IMR-90 (cell line): ENCODE results near the gene ZNF366. TPM values are rescaled to one million over a fixed set of nuclear protein-coding genes. Genes with fewer than 3 reads are reported as not detected.

Source experiments
- ATAC-seq: fragments of 200-7000 bp; cut with Tn5 transposase; 2 replicates; pipeline ENCODE4 v1.9.1; 2020; ENCODE audit warnings: low read depth, mild to moderate bottlenecking, moderate library complexity
- BruUV-seq: library from RNA; stranded (reverse); fragments of 400-500 nt; replicated peaks from 2 replicates; lab custom pipeline; 2021; lab: Mats Ljungman, UMichigan
- CTCF ChIA-PET: fragments of 300-600 bp; formaldehyde crosslinking; extraction: SDS; loops from one replicate; lab custom pipeline; 2021; ENCODE audit warnings: antibody characterized with exemption; lab: Yijun Ruan, JAX
- POLR2A ChIA-PET: fragments of 300-600 bp; sonication (Branson Sonifier 250); formaldehyde crosslinking; loops from one replicate; lab custom pipeline; 2022; ENCODE audit warnings: antibody characterized with exemption; ENCODE audit not compliant: unreplicated experiment; lab: Charles Lee
- DNase-seq: peaks from one replicate; pipeline ENCODE4 v3.0.0; 2013
- H2AFZ ChIP-seq: replicated peaks from 2 replicates; pipeline ENCODE3; 2013; ENCODE audit warnings: low read length, mild to moderate bottlenecking; ENCODE audit not compliant: poor library complexity
- H2AK5ac ChIP-seq: 2 replicates; pipeline ENCODE4 v1.6.1; 2013; ENCODE audit warnings: low read depth, low read length, inconsistent platforms
- H2AK9ac ChIP-seq: replicated peaks from 2 replicates; pipeline ENCODE3; 2013; ENCODE audit warnings: mild to moderate bottlenecking, low read depth, low read length, moderate library complexity; ENCODE audit not compliant: poor library complexity
- H2BK120ac ChIP-seq: 2 replicates; pipeline ENCODE4 v1.6.1; 2013; ENCODE audit warnings: low read depth, low read length, inconsistent platforms
- H2BK15ac ChIP-seq: 3 replicates; pipeline ENCODE4 v1.6.1; 2013; ENCODE audit warnings: low read depth, low read length, inconsistent platforms
- H2BK20ac ChIP-seq: 2 replicates; pipeline ENCODE4 v1.6.1; 2013; ENCODE audit warnings: low read depth, mild to moderate bottlenecking, inconsistent platforms, low read length, moderate library complexity
- H2BK5ac ChIP-seq: 2 replicates; pipeline ENCODE4 v1.6.1; 2013; ENCODE audit warnings: mild to moderate bottlenecking, low read depth, low read length, inconsistent platforms; ENCODE audit not compliant: poor library complexity, severe bottlenecking
- H3K14ac ChIP-seq: replicated peaks from 2 replicates; pipeline ENCODE4 v1.6.1; 2013; ENCODE audit warnings: low read depth, low read length, inconsistent platforms
- H3K18ac ChIP-seq: 2 replicates; pipeline ENCODE4 v1.6.1; 2013; ENCODE audit warnings: low read depth, low read length, control low read depth
- H3K23ac ChIP-seq: 2 replicates; pipeline ENCODE4 v1.6.1; 2013; ENCODE audit warnings: low read depth, low read length, inconsistent platforms
- H3K27ac ChIP-seq: 2 replicates; pipeline ENCODE4 v1.5.1; 2013; ENCODE audit warnings: mild to moderate bottlenecking, control low read depth, low read length; ENCODE audit not compliant: insufficient read depth
- H3K27me3 ChIP-seq: 2 replicates; pipeline ENCODE4 v1.6.1; 2013; ENCODE audit warnings: low read length; ENCODE audit not compliant: control insufficient read depth, insufficient read depth
- H3K36me3 ChIP-seq: 2 replicates; pipeline ENCODE4 v1.6.1; 2013; ENCODE audit warnings: low read length, mixed read lengths; ENCODE audit not compliant: control insufficient read depth, insufficient read depth
- H3K4ac ChIP-seq: 2 replicates; pipeline ENCODE4 v1.6.1; 2013; ENCODE audit warnings: low read depth, low read length, inconsistent platforms
- H3K4me1 ChIP-seq: 2 replicates; pipeline ENCODE4 v1.6.1; 2013; ENCODE audit warnings: low read length, mixed read lengths; ENCODE audit not compliant: control insufficient read depth, insufficient read depth
- H3K4me2 ChIP-seq: 2 replicates; pipeline ENCODE4 v1.6.1; 2013; ENCODE audit warnings: low read depth, mild to moderate bottlenecking, control low read depth, low read length, moderate library complexity
- H3K4me3 ChIP-seq: 2 replicates; pipeline ENCODE4 v1.5.1; 2013; ENCODE audit warnings: low read depth, mild to moderate bottlenecking, control low read depth, low read length, moderate library complexity; ENCODE audit not compliant: insufficient read depth
- H3K56ac ChIP-seq: 2 replicates; pipeline ENCODE4 v1.6.1; 2013; ENCODE audit warnings: low read length, inconsistent platforms; ENCODE audit not compliant: insufficient read depth; ENCODE audit errors: extremely low read depth
- H3K79me1 ChIP-seq, 2 experiments: 2 replicates each; pipeline ENCODE4 v1.6.1; 2013; ENCODE audit warnings: low read length in 2 of 2, inconsistent platforms in 1 of 2, low read depth in 1 of 2
- H3K9ac ChIP-seq: 2 replicates; pipeline ENCODE4 v1.6.1; 2013; ENCODE audit warnings: low read depth, low read length, control low read depth
- H3K9me1 ChIP-seq: 2 replicates; pipeline ENCODE4 v1.6.1; 2013; ENCODE audit warnings: low read length, inconsistent platforms; ENCODE audit not compliant: insufficient read depth
- H3K9me3 ChIP-seq: 2 replicates; pipeline ENCODE4 v1.6.1; 2013; ENCODE audit warnings: low read length; ENCODE audit not compliant: control insufficient read depth, insufficient read depth
- H4K20me1 ChIP-seq: 2 replicates; pipeline ENCODE4 v1.6.1; 2013; ENCODE audit warnings: low read length, inconsistent platforms; ENCODE audit not compliant: insufficient read depth
- H4K5ac ChIP-seq: 2 replicates; pipeline ENCODE4 v1.6.1; 2013; ENCODE audit warnings: mild to moderate bottlenecking, low read depth, low read length, control low read depth
- H4K8ac ChIP-seq, 2 experiments: 2 replicates each; pipeline ENCODE4 v1.6.1; 2013; ENCODE audit warnings: low read depth in 2 of 2, low read length in 2 of 2, control low read depth in 1 of 2, inconsistent platforms in 1 of 2
- H4K91ac ChIP-seq: 2 replicates; pipeline ENCODE4 v1.6.1; 2013; ENCODE audit warnings: low read depth, low read length, inconsistent platforms; ENCODE audit not compliant: insufficient read depth
- BHLHE40 ChIP-seq: fragments of 150-350 bp; IDR thresholded peaks from 2 replicates; pipeline ENCODE4 v1.6.1; 2016; ENCODE audit warnings: mild to moderate bottlenecking, low read depth, low read length
- CEBPB ChIP-seq: IDR thresholded peaks from 2 replicates; pipeline ENCODE4 v1.6.1; 2012; ENCODE audit warnings: low read depth, low read length, improper control_type of control experiment
- ELK1 ChIP-seq: fragments of 150-350 bp; IDR thresholded peaks from 2 replicates; pipeline ENCODE4 v1.6.1; 2016; ENCODE audit warnings: low read depth, mild to moderate bottlenecking, low read length, moderate library complexity, borderline replicate concordance
- MAZ ChIP-seq: IDR thresholded peaks from 2 replicates; pipeline ENCODE4 v1.6.1; 2012; ENCODE audit warnings: low read depth, mild to moderate bottlenecking, low read length, improper control_type of control experiment, moderate library complexity, borderline replicate concordance
- MXI1 ChIP-seq: IDR thresholded peaks from 2 replicates; pipeline ENCODE4 v1.6.1; 2012; ENCODE audit warnings: low read depth, mild to moderate bottlenecking, low read length, moderate library complexity, borderline replicate concordance
- NFE2L2 ChIP-seq: fragments of 150-350 bp; IDR thresholded peaks from 2 replicates; pipeline ENCODE4 v1.6.1; 2016; ENCODE audit warnings: low read depth, mild to moderate bottlenecking, low read length
- RCOR1 ChIP-seq: IDR thresholded peaks from 2 replicates; pipeline ENCODE4 v1.6.1; 2012; ENCODE audit warnings: mild to moderate bottlenecking, low read length, improper control_type of control experiment; ENCODE audit not compliant: insufficient replicate concordance
- RFX5 ChIP-seq: IDR thresholded peaks from 2 replicates; pipeline ENCODE4 v1.8.0; 2012; ENCODE audit warnings: low read depth, mild to moderate bottlenecking, low read length, moderate library complexity
- SMC3 ChIP-seq: fragments of 150-350 bp; IDR thresholded peaks from 2 replicates; pipeline ENCODE4 v1.6.1; 2016; ENCODE audit warnings: low read depth, mild to moderate bottlenecking, antibody characterized with exemption, low read length, moderate library complexity
- WGBS, 2 experiments: methylation state at CpG; one replicate each; pipeline versions ENCODE4 v1.1.5 to v1.1.7; 2013; ENCODE audit warnings: missing lambda C conversion rate in 2 of 2; ENCODE audit not compliant: insufficient read length in 1 of 2; ENCODE audit errors: extremely low coverage in 2 of 2; 5-methylcytosine and 5-hydroxymethylcytosine counted together
- dilution Hi-C: fragments of 300-500 bp; cut with HindIII; formaldehyde crosslinking; loops from one replicate; pipeline ENCODE4 v1.14.3; 2018; ENCODE audit warnings: low sequenced_read_pairs; ENCODE audit not compliant: unreplicated experiment
- in situ Hi-C: fragments of 300-500 bp; cut with MboI; formaldehyde crosslinking; loops from 3 replicates; pipeline ENCODE4 v1.14.3; 2019; ENCODE audit warnings: low sequenced_read_pairs, inconsistent platforms, mixed read lengths
- intact Hi-C: fragments of 100-400 bp; cut with micrococcal nuclease; formaldehyde crosslinking; loops from 2 replicates; pipeline ENCODE4 v1.10.0; 2022
- polyA plus RNA-seq, 3 experiments: library from polyadenylated mRNA; depleted of rRNA; stranded (reverse); fragments of >200 nt; gene quantifications; 2 replicates each; pipeline ENCODE4 v1.2.3, GENCODE V29; 2012; ENCODE audit warnings: low replicate concordance in 1 of 3
- total RNA-seq: library from RNA; depleted of rRNA; stranded (reverse); fragments of >200 nt; gene quantifications from 2 replicates; pipeline ENCODE4 v1.2.3, GENCODE V29; 2012

The ZNF366 gene
- total and polyA plus RNA-seq, 2 of the 4 experiments (the other 2 are of a cell fraction): not detected

- CTCF ChIA-PET: interaction anchor here (0.8 kb wide), 1 partner anchor 86 kb away, joined by 3 read pairs; no protein-coding TSS in a partner anchor
- no peak for ATAC-seq
- no peak overlapping the region for H3K9ac ChIP-seq
- no peak overlapping the region for H3K23ac ChIP-seq
- no peak overlapping the region for H3K18ac ChIP-seq
- intact Hi-C loops (no loop called here), in situ Hi-C loops (no loop called here), dilution Hi-C loops (no loop called here)
- H3K9me3 ChIP-seq: no peaks in the 10 kb centered on the region
- no peaks in the 10 kb centered on the region; the same call in 1 of the 2 replicates for H3K9me1 ChIP-seq
- H4K91ac ChIP-seq: no peak overlapping the region
- H3K4me3 ChIP-seq: no peak overlapping the region
- no peak overlapping the region for H2AK5ac ChIP-seq
- peak; percentile 27 for DNase-seq
- H3K4me1 ChIP-seq: peaks cover 11% of the 10 kb centered on the region
- H4K20me1 ChIP-seq: no peaks in the 10 kb centered on the region
- WGBS, 2 experiments: 90% methylated on average over 2 of the region's 3 CpGs; no CpG with 5 or more reads in 1 of the 2 experiments
- H3K36me3 ChIP-seq: no peaks in the 10 kb centered on the region
- TF ChIP-seq SMC3 (no peak), CEBPB (no peak), MXI1 (no peak), MAZ (no peak), RFX5 (no peak), NFE2L2 (no peak), ELK1 (no peak), BHLHE40 (no peak), RCOR1 (no peak)
- POLR2A ChIA-PET: no interaction called here
- H3K14ac ChIP-seq: no peak overlapping the region
- H2BK15ac ChIP-seq: no peak overlapping the region
- no peak overlapping the region for H3K4me2 ChIP-seq
- no peak overlapping the region for H4K8ac ChIP-seq
- H3K27me3 ChIP-seq: no peaks in the 10 kb centered on the region
- H2AK9ac ChIP-seq: peak overlapping the region; percentile 3
- no peak overlapping the region for H3K27ac ChIP-seq
- no peak overlapping the region for H2BK5ac ChIP-seq
- H3K56ac ChIP-seq: no peak overlapping the region
- no peak overlapping the region for H2BK120ac ChIP-seq
- no peak overlapping the region for H4K5ac ChIP-seq
- no peaks in the 10 kb centered on the region for H3K79me1 ChIP-seq
- H2BK20ac ChIP-seq: no peak overlapping the region
- no peak overlapping the region for H2AFZ ChIP-seq
- BruUV-seq: no TSS peak
- H3K4ac ChIP-seq: no peak overlapping the region
These were observed 69.1 kb downstream of the ZNF366 start for GRCh38 chr5:72438141-72438540.
